Fibroblast of the conjunctiva (primary cell): Measurements from ENCODE around the gene SMCR8.
"Not testable (repeated sequence)": the region's sequence is repeated elsewhere in the genome, so short reads cannot be mapped to it uniquely, and the experiment has no call there.

Source experiments
- DNase-seq: peaks from one replicate; pipeline ENCODE4 v3.0.0-alpha.2; 2010; ENCODE audit warnings: low read depth

SMCR8 gene

GRCh38 chr17:18314731-18315561 lies at the start of gene SMCR8, which contains the start of gene TOP3A:
SMCR8 (plus strand) TSS chr17:18315293; CDS start chr17:18315790, 497 bp downstream.
TOP3A (minus strand) TSS chr17:18314994; CDS start chr17:18314778, 216 bp downstream.
- peak; percentile 96 for DNase-seq

- no peak for DNase-seq
Observed at GRCh38 chr17:18267366-18267765, 47.7 kb upstream of the SMCR8 start.

GRCh38 chr17:18267927-18268711 lies 47.0 kb upstream of the SMCR8 start:
- DNase-seq, result no peak

- no peak for DNase-seq
Observed at GRCh38 chr17:18270046-18270931, 44.8 kb upstream of the SMCR8 start.

GRCh38 chr17:18277076-18277475 lies 38.0 kb upstream of the SMCR8 start:
- no peak for DNase-seq

GRCh38 chr17:18278867-18279266 lies 36.2 kb upstream of the SMCR8 start:
- DNase-seq, result no peak

- no peak for DNase-seq
Observed at GRCh38 chr17:18280249-18280648, 34.8 kb upstream of the SMCR8 start.

- no peak for DNase-seq
Observed at GRCh38 chr17:18280766-18281371, 34.2 kb upstream of the SMCR8 start.

GRCh38 chr17:18281788-18282187 lies 33.3 kb upstream of the SMCR8 start:
- DNase-seq, result no peak

- no peak for DNase-seq
Observed at GRCh38 chr17:18285296-18285695, 29.8 kb upstream of the SMCR8 start.

GRCh38 chr17:18291718-18292540 lies 23.2 kb upstream of the SMCR8 start:
- DNase-seq, result no peak

GRCh38 chr17:18298061-18298460 lies 17.0 kb upstream of the SMCR8 start:
- DNase-seq, result not testable (repeated sequence)

- no peak for DNase-seq
Observed at GRCh38 chr17:18300725-18301480, 14.2 kb upstream of the SMCR8 start.

GRCh38 chr17:18303206-18303605 lies 11.9 kb upstream of the SMCR8 start:
- not testable (repeated sequence) for DNase-seq

- DNase-seq, result no peak
Observed at GRCh38 chr17:18309202-18309601, 5.9 kb upstream of the SMCR8 start.

- DNase-seq, result no peak
Observed at GRCh38 chr17:18314059-18314730, 898 bp upstream of the SMCR8 start.

- no peak for DNase-seq
Observed at GRCh38 chr17:18315562-18315922, 449 bp downstream of the SMCR8 start.

GRCh38 chr17:18315961-18316360 lies 868 bp downstream of the SMCR8 start:
- no peak for DNase-seq

- no peak for DNase-seq
Observed at GRCh38 chr17:18318117-18318516, 3.0 kb downstream of the SMCR8 start.
